ENCODE results near the gene CCDC181. TPM values are rescaled to one million over a fixed set of nuclear protein-coding genes. Genes with fewer than 3 reads are reported as not detected.
A peak's percentile ranks its signal among the peaks of the same experiment; 100 is the strongest.
"Not testable (repeated sequence)": the region's sequence is repeated elsewhere in the genome, so short reads cannot be mapped to it uniquely, and the experiment has no call there.

CCDC181 gene
- total RNA-seq, 2 donors from 2014 or later, result 0.51 to 0.95 TPM

GRCh38 chr1:169414952-169415351, 12.3 kb downstream of the CCDC181 start:
- intact Hi-C loops (cut with DNase I), result no loop called here
- DNase-seq (ENCODE audit: low spot score), result no peak

- intact Hi-C loops (cut with DNase I), result not testable (repeated sequence)
- peak; percentile 42 for DNase-seq (ENCODE audit: low spot score)
These were observed 18.9 kb downstream of the CCDC181 start for GRCh38 chr1:169408340-169408739.

- DNase-seq (ENCODE audit: low spot score); intact Hi-C loops (cut with DNase I): not testable (repeated sequence)
These were observed 24.7 kb downstream of the CCDC181 start for GRCh38 chr1:169402578-169402977.

GRCh38 chr1:169395955-169396354, 31.3 kb downstream of the CCDC181 start:
- DNase-seq (ENCODE audit: low spot score), result no peak
- intact Hi-C loops (cut with DNase I), result no loop called here

- intact Hi-C loops (cut with DNase I), result no loop called here
- no peak for DNase-seq (ENCODE audit: low spot score)
These were observed 34.9 kb downstream of the CCDC181 start for GRCh38 chr1:169392406-169392805.

- no peak for DNase-seq (ENCODE audit: low spot score)
These were observed 37.0 kb downstream of the CCDC181 start for GRCh38 chr1:169390303-169390702.

GRCh38 chr1:169387399-169387798, 39.9 kb downstream of the CCDC181 start:
- no peak for DNase-seq (ENCODE audit: low spot score)
- intact Hi-C loops (cut with DNase I), result no loop called here

More at GRCh38 chr1:169390303-169390702, 37.0 kb downstream of the CCDC181 start:
- intact Hi-C loops (cut with DNase I), result no loop called here

- DNase-seq (ENCODE audit: low spot score), result no peak
- intact Hi-C loops (cut with DNase I), result no loop called here
These were observed 43.8 kb downstream of the CCDC181 start for GRCh38 chr1:169383449-169383848.

- no peak for DNase-seq (ENCODE audit: low spot score)
- intact Hi-C loops (cut with DNase I), result no loop called here
These were observed 46.1 kb downstream of the CCDC181 start for GRCh38 chr1:169381162-169381561.

GRCh38 chr1:169371404-169371803, 55.9 kb downstream of the CCDC181 start:
- intact Hi-C loops (cut with DNase I), result loop anchor here in 1 of 2 donors (10.0 kb wide), 1 partner anchor 173 kb away; no protein-coding TSS in a partner anchor
- DNase-seq (ENCODE audit: low spot score), result no peak

- intact Hi-C loops (cut with DNase I), result no loop called here
- no peak for DNase-seq (ENCODE audit: low spot score)
These were observed 58.9 kb downstream of the CCDC181 start for GRCh38 chr1:169368406-169368769.

GRCh38 chr1:169367686-169368405, 59.4 kb downstream of the CCDC181 start, which contains the start of the genes BLZF1 and NME7:
Gene BLZF1, plus strand, starts transcription at chr1:169368195. Its CDS starts 1,328 bp downstream, at chr1:169369523.
Gene NME7, minus strand, starts transcription at chr1:169367797. Its CDS starts 87 bp downstream, at chr1:169367710.
- intact Hi-C loops (cut with DNase I), result no loop called here
- peak; percentile 99 for DNase-seq (ENCODE audit: low spot score)

GRCh38 chr1:169367096-169367685, 60.1 kb downstream of the CCDC181 start:
- intact Hi-C loops (cut with DNase I), result no loop called here
- no peak for DNase-seq (ENCODE audit: low spot score)

- intact Hi-C loops (cut with DNase I), result no loop called here
These were observed 62.3 kb downstream of the CCDC181 start for GRCh38 chr1:169364948-169365347.

GRCh38 chr1:169363046-169363730, 64.1 kb downstream of the CCDC181 start:
- DNase-seq (ENCODE audit: low spot score), result no peak
- intact Hi-C loops (cut with DNase I), result no loop called here

More at GRCh38 chr1:169364948-169365347, 62.3 kb downstream of the CCDC181 start:
- DNase-seq (ENCODE audit: low spot score), result no peak

GRCh38 chr1:169361281-169361680, 66.0 kb downstream of the CCDC181 start:
- DNase-seq (ENCODE audit: low spot score), result no peak
- intact Hi-C loops (cut with DNase I), result no loop called here

GRCh38 chr1:169360415-169360814, 66.9 kb downstream of the CCDC181 start:
- intact Hi-C loops (cut with DNase I), result no loop called here
- no peak for DNase-seq (ENCODE audit: low spot score)

GRCh38 chr1:169348383-169349036, 78.8 kb downstream of the CCDC181 start:
- intact Hi-C loops (cut with DNase I), result loop anchor here (5.0 to 10.0 kb wide), 2 partner anchors 746 to 754 kb away; no protein-coding TSS in a partner anchor
- no peak for DNase-seq (ENCODE audit: low spot score)

GRCh38 chr1:169347688-169348382, 79.4 kb downstream of the CCDC181 start:
- DNase-seq (ENCODE audit: low spot score), result no peak
- intact Hi-C loops (cut with DNase I), result loop anchor here (5.0 to 10.0 kb wide), 2 partner anchors 746 to 753 kb away; no protein-coding TSS in a partner anchor
